ENCODE measurements around the gene CT45A7.
"Not testable (repeated sequence)": the region's sequence is repeated elsewhere in the genome, so short reads cannot be mapped to it uniquely, and the experiment has no call there.

The CT45A7 gene, protein sequence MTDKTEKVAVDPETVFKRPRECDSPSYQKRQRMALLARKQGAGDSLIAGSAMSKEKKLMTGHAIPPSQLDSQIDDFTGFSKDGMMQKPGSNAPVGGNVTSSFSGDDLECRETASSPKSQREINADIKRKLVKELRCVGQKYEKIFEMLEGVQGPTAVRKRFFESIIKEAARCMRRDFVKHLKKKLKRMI

GRCh38 chrX:135837180-135837579, at the start of gene CT45A7:
TSS of gene CT45A7 (minus strand) at chrX:135837280. CDS start at chrX:135833533, 3,747 bp downstream.
- DNase-seq (ENCODE audit: low read depth), result not testable (repeated sequence)

- DNase-seq (ENCODE audit: low read depth), result not testable (repeated sequence)
Measured at GRCh38 chrX:135882741-135883140, 45.7 kb upstream of the CT45A7 start.

GRCh38 chrX:135871712-135872111, 34.6 kb upstream of the CT45A7 start, which contains the start of gene CT45A9:
TSS of gene CT45A9 (minus strand) at chrX:135871812. CDS start at chrX:135868061, 3,751 bp downstream.
- not testable (repeated sequence) for DNase-seq (ENCODE audit: low read depth)

DNA sequence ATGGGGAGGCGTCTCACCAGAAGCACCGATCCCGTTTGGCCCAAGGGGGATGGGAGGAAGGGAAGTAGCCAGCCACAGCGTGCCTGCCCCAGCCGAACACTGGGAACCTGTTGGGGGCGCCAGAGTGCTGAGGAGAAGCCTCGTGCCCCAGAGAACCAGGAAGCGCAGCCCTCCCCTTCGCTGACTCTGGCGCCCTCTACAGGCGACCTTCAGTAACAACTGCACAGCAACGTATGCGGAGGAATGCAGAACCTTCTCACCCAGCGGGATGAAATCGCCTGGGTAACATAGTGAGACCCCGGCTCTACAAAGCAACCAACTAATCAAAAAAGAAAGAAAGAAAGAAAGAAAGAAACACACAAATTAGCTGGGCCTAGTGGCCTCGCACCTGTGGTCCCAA, 17.4 kb upstream of the CT45A7 start, which contains the start of gene CT45A8:
Gene CT45A8, minus strand, starts transcription at position 101 of the 400 bp plus-strand sequence. CDS start 3,755 bp downstream, outside the sequence.
- DNase-seq (ENCODE audit: low read depth), result not testable (repeated sequence)

- not testable (repeated sequence) for DNase-seq (ENCODE audit: low read depth)
Measured at GRCh38 chrX:135819912-135820311, 17.2 kb downstream of the CT45A7 start, which contains the start of gene CT45A2. TSS of gene CT45A2 (minus strand) at chrX:135820012. CDS start at chrX:135816265, 3,747 bp downstream.

DNA sequence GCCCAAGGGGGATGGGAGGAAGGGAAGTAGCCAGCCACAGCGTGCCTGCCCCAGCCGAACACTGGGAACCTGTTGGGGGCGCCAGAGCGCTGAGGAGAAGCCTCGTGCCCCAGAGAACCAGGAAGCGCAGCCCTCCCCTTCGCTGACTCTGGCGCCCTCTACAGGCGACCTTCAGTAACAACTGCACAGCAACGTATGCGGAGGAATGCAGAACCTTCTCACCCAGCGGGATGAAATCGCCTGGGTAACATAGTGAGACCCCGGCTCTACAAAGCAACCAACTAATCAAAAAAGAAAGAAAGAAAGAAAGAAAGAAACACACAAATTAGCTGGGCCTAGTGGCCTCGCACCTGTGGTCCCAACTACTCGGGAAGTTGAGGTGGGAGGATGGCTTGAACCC, 34.4 kb downstream of the CT45A7 start, which contains the start of gene CT45A6:
Gene CT45A6, minus strand, starts transcription at position 101 of the 400 bp plus-strand sequence. CDS start 3,794 bp downstream, outside the sequence.
- not testable (repeated sequence) for DNase-seq (ENCODE audit: low read depth)

- DNase-seq (ENCODE audit: low read depth), result not testable (repeated sequence)
Measured at GRCh38 chrX:135785403-135785802, 51.7 kb downstream of the CT45A7 start, which contains the start of gene CT45A5. TSS of gene CT45A5 (minus strand) at chrX:135785503. CDS start at chrX:135781729, 3,774 bp downstream.
